ENCODE results near the gene PAM16. TPM values are rescaled to one million over a fixed set of nuclear protein-coding genes. Genes with fewer than 3 reads are reported as not detected.

Gene PAM16
- total RNA-seq, 1 donor from 2014 or later, result 36.2 TPM

- H3K9me3 Mint-ChIP-seq, result no peaks in the 10 kb centered on the region
- DNase-seq (ENCODE audit: low read depth, low spot score), result peak; percentile 56
- TF ChIP-seq CTCF (conservative IDR thresholded peaks at IDR 0.05), result peak; percentile 61
- peaks cover 23% of the 10 kb centered on the region for H3K4me1 Mint-ChIP-seq
- no peak overlapping the region for H3K27ac Mint-ChIP-seq (ENCODE audit: unreplicated experiment)
- H3K4me3 Mint-ChIP-seq, result peak overlapping the region; percentile 51
- H3K27me3 Mint-ChIP-seq (ENCODE audit: low read depth), result peaks cover 9% of the 10 kb centered on the region
- no peaks in the 10 kb centered on the region for H3K36me3 Mint-ChIP-seq (ENCODE audit: low read depth)
Measured at GRCh38 chr16:4309833-4310266, 41.3 kb downstream of the PAM16 start.

- TF ChIP-seq CTCF (conservative IDR thresholded peaks at IDR 0.05), result no peak
- DNase-seq (ENCODE audit: low read depth, low spot score), result no peak
- H3K27ac Mint-ChIP-seq (ENCODE audit: unreplicated experiment), result no peak overlapping the region
- H3K36me3 Mint-ChIP-seq (ENCODE audit: low read depth), result no peaks in the 10 kb centered on the region
- H3K27me3 Mint-ChIP-seq (ENCODE audit: low read depth), result peaks cover 4% of the 10 kb centered on the region
- peak overlapping the region; percentile 51 for H3K4me3 Mint-ChIP-seq
- H3K4me1 Mint-ChIP-seq, result peaks cover 20% of the 10 kb centered on the region
- H3K9me3 Mint-ChIP-seq, result no peaks in the 10 kb centered on the region
Measured at GRCh38 chr16:4309102-4309832, 41.9 kb downstream of the PAM16 start.

GRCh38 chr16:4307215-4308037 lies 43.7 kb downstream of the PAM16 start:
- no peaks in the 10 kb centered on the region for H3K27me3 Mint-ChIP-seq (ENCODE audit: low read depth)
- TF ChIP-seq CTCF (conservative IDR thresholded peaks at IDR 0.05), result no peak
- peak overlapping the region; percentile 98 for H3K27ac Mint-ChIP-seq (ENCODE audit: unreplicated experiment)
- H3K4me1 Mint-ChIP-seq, result peaks cover 23% of the 10 kb centered on the region
- no peaks in the 10 kb centered on the region for H3K9me3 Mint-ChIP-seq
- DNase-seq (ENCODE audit: low read depth, low spot score), result peak; percentile 89
- peak overlapping the region; percentile 89 for H3K4me3 Mint-ChIP-seq
- no peaks in the 10 kb centered on the region for H3K36me3 Mint-ChIP-seq (ENCODE audit: low read depth)

- TF ChIP-seq CTCF (conservative IDR thresholded peaks at IDR 0.05), result no peak
- H3K27ac Mint-ChIP-seq (ENCODE audit: unreplicated experiment), result peak overlapping the region; percentile 98
- DNase-seq (ENCODE audit: low read depth, low spot score), result no peak
- H3K9me3 Mint-ChIP-seq, result no peaks in the 10 kb centered on the region
- peaks cover 23% of the 10 kb centered on the region for H3K4me1 Mint-ChIP-seq
- H3K36me3 Mint-ChIP-seq (ENCODE audit: low read depth), result no peaks in the 10 kb centered on the region
- no peaks in the 10 kb centered on the region for H3K27me3 Mint-ChIP-seq (ENCODE audit: low read depth)
- peak overlapping the region; percentile 89 for H3K4me3 Mint-ChIP-seq
Measured at GRCh38 chr16:4306470-4307214, 44.5 kb downstream of the PAM16 start.

GRCh38 chr16:4303973-4304372 lies 47.1 kb downstream of the PAM16 start:
- DNase-seq (ENCODE audit: low read depth, low spot score), result no peak
- no peak for TF ChIP-seq CTCF (conservative IDR thresholded peaks at IDR 0.05)
- Mint-ChIP-seq H3K27me3 (ENCODE audit: low read depth) (no peaks in the 10 kb centered on the region), H3K9me3 (no peaks in the 10 kb centered on the region), H3K4me3 (peak overlapping the region; percentile 78), H3K27ac (ENCODE audit: unreplicated experiment) (peak overlapping the region; percentile 94), H3K4me1 (peaks cover 27% of the 10 kb centered on the region), H3K36me3 (ENCODE audit: low read depth) (no peaks in the 10 kb centered on the region)

Data from neural crest cell (in vitro differentiated cells).